Activated T-cell treated with anti-CD3 and anti-CD28 coated beads, Interleukin-2, amount 50 U/mL, for 1 hour (primary cell): ENCODE measurements around the gene TANGO2.

Source experiments
- DNase-seq: peaks from one replicate; pipeline ENCODE4 v3.0.0-alpha.2; 2020

The TANGO2 gene

GRCh38 chr22:19984201-19984753, 36.6 kb upstream of the TANGO2 start:
- DNase-seq: no peak

GRCh38 chr22:19984851-19985811, 35.8 kb upstream of the TANGO2 start:
- no peak for DNase-seq

- no peak for DNase-seq
These were observed 34.9 kb upstream of the TANGO2 start for GRCh38 chr22:19986011-19986409.

- DNase-seq: peak; percentile 73
These were observed 34.2 kb upstream of the TANGO2 start for GRCh38 chr22:19986410-19987341.

- DNase-seq: no peak
These were observed 33.3 kb upstream of the TANGO2 start for GRCh38 chr22:19987394-19988306.

GRCh38 chr22:19988331-19988808, 32.5 kb upstream of the TANGO2 start:
- no peak for DNase-seq

- DNase-seq: no peak
These were observed 31.8 kb upstream of the TANGO2 start for GRCh38 chr22:19988965-19989724.

- no peak for DNase-seq
These were observed 31.2 kb upstream of the TANGO2 start for GRCh38 chr22:19989725-19990067.

GRCh38 chr22:19990188-19990587, 30.7 kb upstream of the TANGO2 start:
- no peak for DNase-seq

- no peak for DNase-seq
These were observed 30.1 kb upstream of the TANGO2 start for GRCh38 chr22:19990609-19991394.

- no peak for DNase-seq
These were observed 29.6 kb upstream of the TANGO2 start for GRCh38 chr22:19991395-19991644.

GRCh38 chr22:19991645-19992451, 29.1 kb upstream of the TANGO2 start:
- no peak for DNase-seq

- no peak for DNase-seq
These were observed 28.4 kb upstream of the TANGO2 start for GRCh38 chr22:19992481-19992911.

- DNase-seq: no peak
These were observed 28.0 kb upstream of the TANGO2 start for GRCh38 chr22:19992921-19993355.

- DNase-seq: no peak
These were observed 27.0 kb upstream of the TANGO2 start for GRCh38 chr22:19993926-19994325.

GRCh38 chr22:19994851-19995610, 25.9 kb upstream of the TANGO2 start:
- no peak for DNase-seq

GRCh38 chr22:19995611-19996339, 25.1 kb upstream of the TANGO2 start:
- DNase-seq: no peak

- DNase-seq: no peak
These were observed 24.1 kb upstream of the TANGO2 start for GRCh38 chr22:19996694-19997384.
